ENCODE results near the gene MAP4K1.

GRCh38 chr19:38662537-38663155, 44.9 kb upstream of the MAP4K1 start:
- no peak for TF ChIP-seq PATZ1 (CRISPR knock-in tag; IDR thresholded peaks at IDR 0.05; ENCODE audit: borderline replicate concordance)
- no peak for TF ChIP-seq POU6F1 (CRISPR knock-in tag; IDR thresholded peaks at IDR 0.05; ENCODE audit: borderline replicate concordance, low read depth)
- no peak for TF ChIP-seq ISL1 (CRISPR knock-in tag; IDR thresholded peaks at IDR 0.05)
- no peak for TF ChIP-seq ZNF8 (CRISPR knock-in tag; IDR thresholded peaks at IDR 0.05)
- no peak for TF ChIP-seq TCF4 (CRISPR knock-in tag; IDR thresholded peaks at IDR 0.05; ENCODE audit: borderline replicate concordance)
- no peak for TF ChIP-seq ZFP3 (CRISPR knock-in tag; IDR thresholded peaks at IDR 0.05)
- TF ChIP-seq OSR1 (CRISPR knock-in tag; IDR thresholded peaks at IDR 0.05): no peak
- no peak for TF ChIP-seq CREB5 (CRISPR knock-in tag; IDR thresholded peaks at IDR 0.05; ENCODE audit: low read depth)
- TF ChIP-seq SNAI2 (CRISPR knock-in tag; IDR thresholded peaks at IDR 0.05): no peak
- TF ChIP-seq ARNTL (CRISPR knock-in tag; IDR thresholded peaks at IDR 0.05; ENCODE audit: borderline replicate concordance, low read depth): no peak
- no peak for TF ChIP-seq ZFP30 (CRISPR knock-in tag; IDR thresholded peaks at IDR 0.05)
